ENCODE results near the gene RHOB.

GRCh38 chr2:20488201-20488641 is 41.3 kb downstream of the RHOB start:
- TF ChIP-seq, protein P1, sequence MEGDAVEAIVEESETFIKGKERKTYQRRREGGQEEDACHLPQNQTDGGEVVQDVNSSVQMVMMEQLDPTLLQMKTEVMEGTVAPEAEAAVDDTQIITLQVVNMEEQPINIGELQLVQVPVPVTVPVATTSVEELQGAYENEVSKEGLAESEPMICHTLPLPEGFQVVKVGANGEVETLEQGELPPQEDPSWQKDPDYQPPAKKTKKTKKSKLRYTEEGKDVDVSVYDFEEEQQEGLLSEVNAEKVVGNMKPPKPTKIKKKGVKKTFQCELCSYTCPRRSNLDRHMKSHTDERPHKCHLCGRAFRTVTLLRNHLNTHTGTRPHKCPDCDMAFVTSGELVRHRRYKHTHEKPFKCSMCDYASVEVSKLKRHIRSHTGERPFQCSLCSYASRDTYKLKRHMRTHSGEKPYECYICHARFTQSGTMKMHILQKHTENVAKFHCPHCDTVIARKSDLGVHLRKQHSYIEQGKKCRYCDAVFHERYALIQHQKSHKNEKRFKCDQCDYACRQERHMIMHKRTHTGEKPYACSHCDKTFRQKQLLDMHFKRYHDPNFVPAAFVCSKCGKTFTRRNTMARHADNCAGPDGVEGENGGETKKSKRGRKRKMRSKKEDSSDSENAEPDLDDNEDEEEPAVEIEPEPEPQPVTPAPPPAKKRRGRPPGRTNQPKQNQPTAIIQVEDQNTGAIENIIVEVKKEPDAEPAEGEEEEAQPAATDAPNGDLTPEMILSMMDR (IDR thresholded peaks at IDR 0.05): no peak
- no peak for TF ChIP-seq EZH2 (IDR thresholded peaks at IDR 0.05; ENCODE audit: borderline replicate concordance, insufficient read depth, low read depth, low read length, poor library complexity, severe bottlenecking)
